Subcutaneous abdominal adipose tissue (tissue), 5 donors: ENCODE results near the gene CFAP99.

ENCODE experiments used
- H3K27ac ChIP-seq: one replicate; pipeline ENCODE4 v1.7.0; 2013; ENCODE audit warnings: low read depth, mild to moderate bottlenecking, inconsistent platforms, low read length, moderate library complexity
- H3K27me3 ChIP-seq, 5 donors: one replicate each; pipeline ENCODE4 v1.7.0; 2013; ENCODE audit warnings: low read length in 5 of 5, inconsistent platforms in 1 of 5; ENCODE audit not compliant: control insufficient read depth in 5 of 5, insufficient read depth in 4 of 5
- H3K36me3 ChIP-seq, 5 donors: one replicate each; pipeline ENCODE4 v1.7.0; 2013; ENCODE audit warnings: low read length in 5 of 5; ENCODE audit not compliant: control insufficient read depth in 5 of 5, insufficient read depth in 5 of 5
- H3K4me1 ChIP-seq, 5 donors: one replicate each; pipeline ENCODE4 v1.7.0; 2013; ENCODE audit warnings: low read length in 5 of 5, mild to moderate bottlenecking in 3 of 5, moderate library complexity in 1 of 5; ENCODE audit not compliant: control insufficient read depth in 5 of 5, insufficient read depth in 5 of 5
- H3K4me3 ChIP-seq, 5 donors: one replicate each; pipeline ENCODE4 v1.7.0; 2013; ENCODE audit warnings: low read length in 5 of 5, low read depth in 1 of 5
- H3K9ac ChIP-seq, 5 donors: one replicate each; pipeline ENCODE4 v1.7.0; 2013; ENCODE audit warnings: low read length in 5 of 5, mild to moderate bottlenecking in 4 of 5, moderate library complexity in 3 of 5
- H3K9me3 ChIP-seq, 5 donors: one replicate each; pipeline ENCODE4 v1.7.0; 2013; ENCODE audit warnings: low read length in 5 of 5; ENCODE audit not compliant: control insufficient read depth in 5 of 5
- donor health status: healthy.
- donor health status: healthy.
- donor health status: healthy.
- donor health status: healthy.
- donor health status: healthy.

Gene CFAP99

GRCh38 chr4:2408401-2408958, 10.3 kb upstream of the CFAP99 start:
- Histone ChIP-seq H3K27ac (no peak overlapping the region), H3K27me3 (peaks cover 0 to 11% (median 0%) of the 10 kb centered on the region in 5 donors), H3K4me1 (peaks cover 9 to 22% (median 17%) of the 10 kb centered on the region in 5 donors), H3K9ac (no peak overlapping the region), H3K36me3 (no peaks in the 10 kb centered on the region), H3K9me3 (no peaks in the 10 kb centered on the region), H3K4me3 (no peak overlapping the region)

- Histone ChIP-seq H3K9ac (no peak overlapping the region), H3K27ac (no peak overlapping the region), H3K4me1 (peaks cover 10 to 26% (median 22%) of the 10 kb centered on the region in 5 donors), H3K4me3 (no peak overlapping the region), H3K9me3 (no peaks in the 10 kb centered on the region), H3K36me3 (no peaks in the 10 kb centered on the region), H3K27me3 (peaks cover 0 to 11% (median 0%) of the 10 kb centered on the region in 5 donors)
Observed at GRCh38 chr4:2408976-2409375, 9.8 kb upstream of the CFAP99 start.

DNA sequence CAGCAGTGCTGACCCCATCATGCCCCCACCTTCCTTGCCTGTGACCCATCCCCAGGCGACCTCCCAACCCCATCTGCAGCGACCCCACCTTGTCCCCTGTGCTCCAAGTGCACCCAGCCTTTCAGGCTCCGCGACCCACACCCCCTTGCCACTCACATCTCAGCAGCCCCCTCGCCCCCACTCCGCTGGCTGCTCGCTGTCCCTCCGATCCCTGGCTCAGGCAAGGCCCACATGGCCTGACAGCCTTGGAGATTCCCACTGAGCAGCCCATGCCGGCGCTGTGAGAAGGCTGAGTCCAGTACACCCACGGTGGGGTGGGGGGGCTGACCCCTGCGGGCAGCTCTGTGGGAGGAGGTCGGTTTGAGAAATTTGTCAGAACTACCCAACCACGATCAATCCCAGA, 9.4 kb upstream of the CFAP99 start:
- no peak overlapping the region for H3K4me3 ChIP-seq
- peaks cover 0 to 11% (median 0%) of the 10 kb centered on the region in 5 donors for H3K27me3 ChIP-seq
- peaks cover 13 to 30% (median 23%) of the 10 kb centered on the region in 5 donors for H3K4me1 ChIP-seq
- no peak overlapping the region for H3K9ac ChIP-seq
- H3K9me3 ChIP-seq, result no peaks in the 10 kb centered on the region
- H3K36me3 ChIP-seq, result no peaks in the 10 kb centered on the region
- H3K27ac ChIP-seq, result no peak overlapping the region

DNA sequence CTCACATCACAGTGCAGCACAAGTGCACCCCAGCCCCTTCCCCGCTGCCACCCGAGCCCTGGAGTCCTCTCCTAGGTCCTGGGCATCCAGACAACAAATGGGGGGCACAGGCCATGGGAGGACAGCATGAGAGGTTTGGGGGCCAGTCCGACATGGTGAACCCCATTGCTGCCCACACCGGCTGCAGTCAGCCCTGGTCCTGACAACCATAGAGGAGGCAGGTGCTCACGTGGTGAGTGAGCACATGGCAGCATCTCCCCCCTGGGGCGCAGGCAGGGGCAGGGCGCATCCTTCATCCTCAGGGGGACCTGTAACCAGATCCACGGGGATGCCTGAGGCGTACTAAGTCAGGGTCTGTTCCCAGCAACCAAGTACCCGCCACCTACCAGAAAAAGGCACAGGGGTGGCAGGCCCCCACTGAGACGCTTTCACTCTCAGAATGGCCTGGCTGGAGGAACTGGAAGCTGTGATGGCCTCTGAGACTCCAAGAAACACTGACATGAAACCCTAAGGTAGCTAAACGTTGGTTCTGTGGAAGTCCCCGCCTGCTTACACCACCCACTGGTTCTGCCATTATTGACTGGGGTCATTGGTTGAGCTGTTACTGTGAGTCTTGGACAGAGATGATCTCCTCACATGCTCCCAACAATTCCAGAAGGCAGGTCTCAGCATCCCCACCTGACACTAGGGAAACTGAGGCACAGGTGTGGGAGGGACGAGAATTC, 6.8 kb upstream of the CFAP99 start:
- H3K27me3 ChIP-seq, result peaks cover 4 to 23% (median 9%) of the 10 kb centered on the region in 5 donors
- H3K4me1 ChIP-seq, result peaks cover 17 to 43% (median 33%) of the 10 kb centered on the region in 5 donors
- H3K9me3 ChIP-seq, result no peaks in the 10 kb centered on the region
- peak overlapping the region; percentile 24 for H3K27ac ChIP-seq
- no peaks in the 10 kb centered on the region for H3K36me3 ChIP-seq
- peak overlapping the region in 1 of 5 donors; percentile 25 for H3K9ac ChIP-seq
- H3K4me3 ChIP-seq, result no peak overlapping the region

GRCh38 chr4:2412534-2412884, 6.2 kb upstream of the CFAP99 start:
- Histone ChIP-seq H3K27ac (peak overlapping the region; percentile 24), H3K9me3 (no peaks in the 10 kb centered on the region), H3K4me3 (peak overlapping the region in 4 of 5 donors; percentile 36 to 65 (median 51)), H3K4me1 (peaks cover 17 to 45% (median 37%) of the 10 kb centered on the region in 5 donors), H3K27me3 (peaks cover 4 to 24% (median 9%) of the 10 kb centered on the region in 5 donors), H3K9ac (peak overlapping the region in 2 of 5 donors; percentile 35 to 45), H3K36me3 (no peaks in the 10 kb centered on the region)

- Histone ChIP-seq H3K4me1 (peaks cover 17 to 50% (median 42%) of the 10 kb centered on the region in 5 donors), H3K27me3 (peaks cover 4 to 24% (median 9%) of the 10 kb centered on the region in 5 donors)
Observed at GRCh38 chr4:2412885-2413716, 5.7 kb upstream of the CFAP99 start.

DNA sequence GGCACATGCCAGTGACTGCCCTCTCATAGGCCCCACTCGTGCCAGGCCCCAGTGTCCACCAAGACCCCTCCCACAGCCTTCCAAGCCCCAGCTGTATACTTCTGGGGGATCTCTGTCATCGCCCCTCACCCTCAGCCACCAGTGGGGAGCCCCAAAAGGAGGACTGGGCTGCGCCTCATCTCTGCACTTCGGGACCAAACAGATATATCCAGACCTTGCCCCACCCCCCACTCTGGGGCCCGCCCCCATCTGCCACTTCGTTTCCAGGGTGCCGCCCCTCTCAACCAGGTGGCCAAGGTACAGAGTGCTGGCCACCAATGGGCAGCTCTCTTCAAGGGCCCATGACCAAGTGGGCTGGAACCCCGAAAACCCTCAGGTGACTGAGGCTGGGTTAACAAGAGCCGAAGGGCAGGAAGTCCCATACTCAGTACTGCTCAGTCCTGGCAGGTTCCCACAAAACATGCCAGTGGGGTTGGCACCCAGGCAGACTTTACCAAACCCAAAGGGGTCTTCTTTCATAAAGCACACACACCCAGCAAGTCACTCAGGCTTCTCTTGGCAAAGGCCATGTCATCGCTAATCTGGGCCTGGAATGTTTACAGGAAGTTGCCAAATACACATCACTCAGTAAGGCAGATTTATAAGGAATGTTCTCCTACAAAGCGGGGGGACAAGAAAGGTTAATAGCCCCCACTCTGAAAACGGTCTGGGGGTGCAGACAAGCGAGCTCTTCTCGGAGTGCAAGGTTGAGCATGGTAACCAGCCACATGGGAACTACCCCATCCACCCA, 4.7 kb upstream of the CFAP99 start:
- H3K9ac ChIP-seq, result no peak overlapping the region

More at GRCh38 chr4:2412885-2413716, 5.7 kb upstream of the CFAP99 start:
- peak overlapping the region; percentile 24 for H3K27ac ChIP-seq
- H3K36me3 ChIP-seq, result no peaks in the 10 kb centered on the region
- no peaks in the 10 kb centered on the region for H3K9me3 ChIP-seq
- H3K9ac ChIP-seq, result peak overlapping the region in 2 of 5 donors; percentile 35 to 45
- peak overlapping the region in 4 of 5 donors; percentile 36 to 65 (median 51) for H3K4me3 ChIP-seq

GRCh38 chr4:2415213-2415612, 3.5 kb upstream of the CFAP99 start:
- H3K4me3 ChIP-seq, result no peak overlapping the region
- no peaks in the 10 kb centered on the region for H3K9me3 ChIP-seq
- H3K27ac ChIP-seq, result no peak overlapping the region
- peaks cover 7 to 29% (median 10%) of the 10 kb centered on the region in 5 donors for H3K27me3 ChIP-seq
- peaks cover 17 to 59% (median 52%) of the 10 kb centered on the region in 5 donors for H3K4me1 ChIP-seq
- H3K36me3 ChIP-seq, result no peaks in the 10 kb centered on the region
- no peak overlapping the region for H3K9ac ChIP-seq

More for the DNA sequence above, 4.7 kb upstream of the CFAP99 start:
- H3K4me3 ChIP-seq, result peak overlapping the region in 3 of 5 donors; percentile 23 to 52 (median 36)
- H3K27me3 ChIP-seq, result peaks cover 4 to 24% (median 9%) of the 10 kb centered on the region in 5 donors
- no peaks in the 10 kb centered on the region for H3K36me3 ChIP-seq
- no peak overlapping the region for H3K27ac ChIP-seq
- H3K9me3 ChIP-seq, result no peaks in the 10 kb centered on the region
- peaks cover 17 to 53% (median 46%) of the 10 kb centered on the region in 5 donors for H3K4me1 ChIP-seq

- Histone ChIP-seq H3K27me3 (peaks cover 7 to 33% (median 12%) of the 10 kb centered on the region in 5 donors), H3K4me3 (peak overlapping the region in 4 of 5 donors; percentile 62 to 78 (median 72)), H3K36me3 (no peaks in the 10 kb centered on the region), H3K4me1 (peaks cover 17 to 59% (median 52%) of the 10 kb centered on the region in 5 donors), H3K27ac (no peak overlapping the region), H3K9me3 (no peaks in the 10 kb centered on the region), H3K9ac (peak overlapping the region in 1 of 5 donors; percentile 30)
Observed at GRCh38 chr4:2415881-2416563, 2.7 kb upstream of the CFAP99 start.
